ENCODE results near the gene TPI1.

Gene TPI1

GRCh38 chr12:6821591-6822425 lies 45.5 kb upstream of the TPI1 start, which contains the start of gene GPR162:
TSS of gene GPR162 (plus strand) at chr12:6821821. CDS start at chr12:6823899, 2,078 bp downstream.
- peak; percentile 33 for DNase-seq (ENCODE audit: low read depth)
- peak within 1 kb of the TSS; percentile 58 for H3K4me3 ChIP-seq (ENCODE audit: low read length)

DNA sequence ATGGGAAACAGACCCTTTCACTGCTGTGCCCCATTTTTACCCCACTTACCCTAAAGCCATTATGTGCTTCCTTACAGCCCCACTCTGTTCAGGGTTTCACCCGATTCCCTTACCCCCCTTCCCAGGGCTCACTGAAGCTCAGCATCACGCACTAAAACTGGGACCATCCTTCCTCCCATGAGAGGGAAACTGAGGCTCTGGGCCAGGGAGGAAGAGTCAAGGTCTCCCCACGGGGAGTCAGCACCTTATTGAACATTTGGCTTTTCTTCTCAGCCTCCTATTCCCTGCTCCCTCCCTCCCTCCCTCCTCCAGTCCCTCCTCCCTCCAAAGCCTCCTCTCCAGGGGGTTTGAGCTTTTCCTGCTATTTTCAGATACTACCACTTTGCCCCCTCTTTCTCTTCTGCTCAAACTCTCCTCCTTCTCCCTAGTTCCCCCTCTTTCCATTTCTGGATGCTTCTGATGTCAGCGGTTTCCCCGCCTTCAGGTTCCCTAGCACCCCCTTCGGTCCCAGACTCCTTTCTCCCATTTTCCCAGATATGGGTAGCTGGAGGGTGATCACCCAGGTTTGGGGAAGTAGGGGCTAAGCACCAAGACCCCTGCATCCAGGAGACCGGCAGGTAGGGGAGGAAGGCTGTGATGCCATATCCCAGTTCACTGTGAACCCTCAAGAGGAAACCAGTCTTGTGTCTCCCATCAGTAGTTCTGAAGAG lies 44.8 kb upstream of the TPI1 start:
- peak overlapping the region; percentile 58 for H3K4me3 ChIP-seq (ENCODE audit: low read length)
- no peak for DNase-seq (ENCODE audit: low read depth)
- TF ChIP-seq, protein P1, sequence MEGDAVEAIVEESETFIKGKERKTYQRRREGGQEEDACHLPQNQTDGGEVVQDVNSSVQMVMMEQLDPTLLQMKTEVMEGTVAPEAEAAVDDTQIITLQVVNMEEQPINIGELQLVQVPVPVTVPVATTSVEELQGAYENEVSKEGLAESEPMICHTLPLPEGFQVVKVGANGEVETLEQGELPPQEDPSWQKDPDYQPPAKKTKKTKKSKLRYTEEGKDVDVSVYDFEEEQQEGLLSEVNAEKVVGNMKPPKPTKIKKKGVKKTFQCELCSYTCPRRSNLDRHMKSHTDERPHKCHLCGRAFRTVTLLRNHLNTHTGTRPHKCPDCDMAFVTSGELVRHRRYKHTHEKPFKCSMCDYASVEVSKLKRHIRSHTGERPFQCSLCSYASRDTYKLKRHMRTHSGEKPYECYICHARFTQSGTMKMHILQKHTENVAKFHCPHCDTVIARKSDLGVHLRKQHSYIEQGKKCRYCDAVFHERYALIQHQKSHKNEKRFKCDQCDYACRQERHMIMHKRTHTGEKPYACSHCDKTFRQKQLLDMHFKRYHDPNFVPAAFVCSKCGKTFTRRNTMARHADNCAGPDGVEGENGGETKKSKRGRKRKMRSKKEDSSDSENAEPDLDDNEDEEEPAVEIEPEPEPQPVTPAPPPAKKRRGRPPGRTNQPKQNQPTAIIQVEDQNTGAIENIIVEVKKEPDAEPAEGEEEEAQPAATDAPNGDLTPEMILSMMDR (conservative IDR thresholded peaks at IDR 0.05; ENCODE audit: low read length): no peak

More at GRCh38 chr12:6821591-6822425, 45.5 kb upstream of the TPI1 start, which contains the start of gene GPR162:
- TF ChIP-seq, protein P1 (conservative IDR thresholded peaks at IDR 0.05; ENCODE audit: low read length): no peak

DNA sequence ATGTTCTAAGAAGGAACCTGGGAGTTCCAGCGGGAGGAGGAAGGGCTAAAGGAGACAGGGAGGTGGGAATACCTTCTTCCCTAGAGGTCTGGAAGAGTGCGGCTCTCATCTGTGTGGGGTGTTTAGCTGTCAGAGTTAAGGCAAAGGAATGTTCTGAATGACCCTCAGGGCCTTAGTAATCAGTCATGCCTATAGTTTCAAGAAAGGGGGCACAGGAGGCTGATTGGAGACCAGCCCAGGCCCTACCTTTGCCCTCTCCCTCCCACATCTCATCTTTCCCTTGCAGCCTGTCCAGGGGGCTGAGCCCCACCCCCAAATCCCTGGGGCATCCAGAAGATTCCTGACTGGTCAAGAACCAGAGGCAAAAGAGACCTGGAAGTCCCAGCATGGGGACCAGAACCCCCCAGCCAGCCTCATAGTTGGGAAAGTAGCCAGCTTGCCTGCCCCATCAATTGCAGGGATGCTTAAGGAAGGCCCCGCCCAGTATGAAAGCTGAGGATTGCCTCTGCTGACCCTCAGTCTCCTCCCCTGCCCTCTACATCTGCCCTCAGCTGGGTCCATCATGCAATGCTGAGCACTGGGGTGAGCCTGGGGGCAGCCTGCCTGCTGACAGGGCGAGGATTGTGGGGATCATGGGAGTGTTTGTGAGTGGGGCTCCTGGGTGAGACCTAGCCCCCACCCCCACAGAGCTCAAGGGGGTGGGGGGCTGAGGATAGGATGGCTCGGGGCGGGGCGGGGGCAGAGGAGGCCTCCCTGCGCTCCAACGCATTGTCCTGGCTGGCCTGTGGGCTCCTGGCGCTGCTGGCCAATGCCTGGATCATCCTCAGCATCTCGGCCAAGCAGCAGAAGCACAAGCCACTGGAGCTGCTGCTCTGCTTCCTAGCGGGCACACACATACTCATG lies 43.9 kb upstream of the TPI1 start:
- DNase-seq (ENCODE audit: low read depth): no peak
- TF ChIP-seq, protein P1 (conservative IDR thresholded peaks at IDR 0.05; ENCODE audit: low read length): no peak
- no peak overlapping the region for H3K4me3 ChIP-seq (ENCODE audit: low read length)

DNA sequence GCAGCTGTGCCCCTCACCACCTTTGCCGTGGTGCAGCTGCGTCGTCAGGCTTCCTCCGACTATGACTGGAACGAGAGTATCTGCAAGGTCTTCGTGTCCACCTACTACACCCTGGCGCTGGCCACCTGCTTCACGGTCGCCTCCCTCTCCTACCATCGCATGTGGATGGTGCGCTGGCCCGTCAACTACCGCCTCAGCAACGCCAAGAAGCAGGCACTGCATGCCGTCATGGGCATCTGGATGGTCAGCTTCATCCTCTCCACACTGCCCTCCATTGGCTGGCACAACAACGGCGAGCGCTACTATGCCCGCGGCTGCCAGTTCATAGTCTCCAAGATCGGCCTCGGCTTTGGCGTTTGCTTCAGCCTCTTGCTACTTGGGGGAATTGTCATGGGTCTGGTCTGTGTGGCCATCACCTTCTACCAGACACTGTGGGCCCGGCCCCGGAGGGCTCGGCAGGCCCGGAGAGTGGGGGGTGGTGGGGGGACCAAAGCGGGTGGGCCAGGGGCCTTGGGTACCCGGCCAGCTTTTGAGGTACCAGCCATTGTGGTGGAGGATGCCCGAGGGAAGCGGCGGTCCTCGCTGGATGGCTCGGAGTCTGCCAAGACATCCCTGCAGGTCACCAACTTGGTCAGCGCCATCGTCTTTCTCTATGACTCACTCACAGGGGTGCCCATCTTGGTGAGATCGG lies 43.1 kb upstream of the TPI1 start:
- DNase-seq (ENCODE audit: low read depth): no peak
- TF ChIP-seq, protein P1 (conservative IDR thresholded peaks at IDR 0.05; ENCODE audit: low read length): no peak
- no peak overlapping the region for H3K4me3 ChIP-seq (ENCODE audit: low read length)

- TF ChIP-seq, protein P1 (conservative IDR thresholded peaks at IDR 0.05; ENCODE audit: low read length): no peak
- peak; percentile 29 for DNase-seq (ENCODE audit: low read depth)
- peak overlapping the region; percentile 52 for H3K4me3 ChIP-seq (ENCODE audit: low read length)
Measured at GRCh38 chr12:6824901-6825381, 42.4 kb upstream of the TPI1 start.
